CD4-positive, alpha-beta T cell (primary cell): ENCODE data around the gene OXNAD1. TPM values are rescaled to one million over a fixed set of nuclear protein-coding genes. Genes with fewer than 3 reads are reported as not detected.

Experiments used
- ATAC-seq: fragments of 200-7000 bp; cut with Tn5 transposase; one replicate; pipeline ENCODE4 v1.10.0; 2022; ENCODE audit warnings: mild to moderate bottlenecking; ENCODE audit not compliant: poor library complexity
- CTCF ChIA-PET: fragments of 350-600 bp; sonication (Branson Sonifier 250); formaldehyde crosslinking; loops from one replicate; lab custom pipeline; 2021; ENCODE audit warnings: antibody characterized with exemption, inconsistent platforms; lab: Charles Lee
- POLR2A ChIA-PET: fragments of 350-600 bp; sonication (Branson Sonifier 250); formaldehyde crosslinking; loops from one replicate; lab custom pipeline; 2021; ENCODE audit warnings: antibody characterized with exemption, inconsistent platforms; lab: Charles Lee
- DNase-seq, 14 experiments: peaks; one replicate each; pipeline ENCODE4 v3.0.0-alpha.2; 2013 to 2020; ENCODE audit warnings: mixed read lengths in 2 of 14
- H3K27ac ChIP-seq, 2 donors: one replicate each; pipeline versions ENCODE4 v1.5.1 to v1.7.0; 2013; ENCODE audit warnings: low read length in 2 of 2, low read depth in 1 of 2, mild to moderate bottlenecking in 1 of 2
- H3K27me3 ChIP-seq, 2 experiments: 1 replicate in 1 of 2; 2 replicates in 1 of 2; pipeline versions ENCODE4 v1.6.1 to v1.7.0; 2013; ENCODE audit warnings: low read length in 2 of 2, control low read depth in 1 of 2, mild to moderate bottlenecking in 1 of 2, moderate library complexity in 1 of 2; ENCODE audit not compliant: insufficient read depth in 2 of 2, control insufficient read depth in 1 of 2
- H3K36me3 ChIP-seq: one replicate; pipeline ENCODE4 v1.6.1; 2013; ENCODE audit warnings: low read length, control low read depth; ENCODE audit not compliant: insufficient read depth
- H3K4me1 ChIP-seq: one replicate; pipeline ENCODE4 v1.6.1; 2013; ENCODE audit warnings: low read length, control low read depth; ENCODE audit not compliant: insufficient read depth
- H3K4me3 ChIP-seq: one replicate; pipeline ENCODE4 v1.5.1; 2013; ENCODE audit warnings: mild to moderate bottlenecking, low read length, moderate library complexity
- H3K9me3 ChIP-seq, 2 experiments: 1 replicate in 1 of 2; 2 replicates in 1 of 2; pipeline versions ENCODE4 v1.6.1 to v1.7.0; 2013; ENCODE audit warnings: low read length in 2 of 2, mild to moderate bottlenecking in 2 of 2, control low read depth in 1 of 2, moderate library complexity in 1 of 2; ENCODE audit not compliant: control insufficient read depth in 1 of 2, insufficient read depth in 1 of 2
- H3K27ac Mint-ChIP-seq: one replicate; pipeline ENCODE4 v1.8.0; 2020; ENCODE audit warnings: mixed read lengths
- H3K27me3 Mint-ChIP-seq: one replicate; pipeline ENCODE4 v1.8.0; 2021; ENCODE audit warnings: mixed read lengths
- H3K36me3 Mint-ChIP-seq: one replicate; pipeline ENCODE4 v1.8.0; 2021; ENCODE audit warnings: low read depth, mixed read lengths
- H3K4me1 Mint-ChIP-seq: one replicate; pipeline ENCODE4 v1.8.0; 2021; ENCODE audit warnings: low read depth, mixed read lengths
- H3K4me3 Mint-ChIP-seq: one replicate; pipeline ENCODE4 v1.8.0; 2020; ENCODE audit warnings: mild to moderate bottlenecking, mixed read lengths
- H3K9me3 Mint-ChIP-seq: one replicate; pipeline ENCODE4 v1.8.0; 2020; ENCODE audit warnings: mixed read lengths
- CTCF ChIP-seq: fragments of 200-600 bp; IDR thresholded peaks from one replicate; pipeline ENCODE4 v1.8.0; 2022; ENCODE audit warnings: antibody characterized with exemption, mild to moderate bottlenecking
- intact Hi-C, 2 experiments: fragments of 100-400 bp; cut with DNase I in 1 of 2; cut with micrococcal nuclease in 1 of 2; formaldehyde crosslinking; loops; one replicate each; pipeline versions ENCODE4 v1.15.1 to v1.9.0; 2023 to 2025; cut with DNase I, micrococcal nuclease
- total RNA-seq, 174 experiments: library from RNA in 2 of 174; stranded (reverse) in 2 of 174; gene quantifications; one replicate each; pipeline ENCODE4 v1.2.3 and lab custom pipeline; 2021 to 2026

Gene OXNAD1
- total RNA-seq, 2 experiments from 2014 or later = 135 TPM

GRCh38 chr3:16243706-16244490 lies 21.1 kb upstream of the OXNAD1 start:
- Mint-ChIP-seq H3K9me3 (no peaks in the 10 kb centered on the region), H3K36me3 (no peaks in the 10 kb centered on the region), H3K27me3 (no peaks in the 10 kb centered on the region), H3K4me1 (peaks cover 9% of the 10 kb centered on the region), H3K4me3 (no peak overlapping the region), H3K27ac (no peak overlapping the region)
- POLR2A ChIA-PET = interaction anchor here (0.9 kb wide), 1 partner anchor 20 kb away, joined by 3 read pairs; no protein-coding TSS in a partner anchor
- DNase-seq = no peak
- no peaks in the 10 kb centered on the region for H3K9me3 ChIP-seq
- H3K27ac ChIP-seq = no peak overlapping the region
- TF ChIP-seq CTCF = no peak
- intact Hi-C loops = no loop called here
- no peak overlapping the region for H3K4me3 ChIP-seq
- H3K4me1 ChIP-seq = peaks cover 9% of the 10 kb centered on the region
- no peaks in the 10 kb centered on the region for H3K27me3 ChIP-seq
- CTCF ChIA-PET = no interaction called here
- H3K36me3 ChIP-seq = no peaks in the 10 kb centered on the region
- ATAC-seq = no peak

DNA sequence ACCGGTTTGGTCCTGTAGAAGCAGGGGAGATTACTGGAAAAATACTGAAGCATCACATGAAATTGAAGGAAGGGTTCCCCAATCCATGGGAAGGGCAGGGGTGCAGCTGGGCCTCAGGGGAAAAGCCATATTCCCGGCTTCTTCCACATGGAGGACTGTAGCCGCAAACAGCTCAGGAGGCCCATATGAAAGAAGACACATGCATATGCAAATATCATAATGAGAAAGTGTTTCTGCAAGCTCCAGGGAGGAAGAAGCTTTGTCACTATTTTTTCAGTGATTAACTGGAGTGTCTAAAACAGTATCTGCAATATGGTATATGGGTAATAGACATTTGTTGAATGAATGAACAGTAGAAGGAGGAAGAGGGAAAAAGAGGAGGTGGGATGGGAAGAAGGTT lies 19.4 kb upstream of the OXNAD1 start:
- H3K9me3 ChIP-seq = no peaks in the 10 kb centered on the region
- ChIA-PET POLR2A (no interaction called here), CTCF (no interaction called here)
- peaks cover 9% of the 10 kb centered on the region for H3K4me1 ChIP-seq
- no peak for TF ChIP-seq CTCF
- H3K27ac ChIP-seq = no peak overlapping the region
- no peaks in the 10 kb centered on the region for H3K27me3 Mint-ChIP-seq
- no peaks in the 10 kb centered on the region for H3K36me3 ChIP-seq
- H3K4me3 Mint-ChIP-seq = no peak overlapping the region
- peaks cover 9% of the 10 kb centered on the region for H3K4me1 Mint-ChIP-seq
- no peak overlapping the region for H3K27ac Mint-ChIP-seq
- intact Hi-C loops = loop anchor here (2.0 to 5.0 kb wide), 3 partner anchors 615 to 1138 kb away; no protein-coding TSS in a partner anchor
- H3K27me3 ChIP-seq = no peaks in the 10 kb centered on the region
- H3K9me3 Mint-ChIP-seq = no peaks in the 10 kb centered on the region
- DNase-seq (no peak), ATAC-seq (no peak)
- H3K36me3 Mint-ChIP-seq = no peaks in the 10 kb centered on the region
- H3K4me3 ChIP-seq = no peak overlapping the region

GRCh38 chr3:16247282-16248061 lies 17.5 kb upstream of the OXNAD1 start:
- no peaks in the 10 kb centered on the region for H3K36me3 Mint-ChIP-seq
- POLR2A ChIA-PET = no interaction called here

More at GRCh38 chr3:16247282-16248061, 17.5 kb upstream of the OXNAD1 start:
- no peaks in the 10 kb centered on the region for H3K9me3 Mint-ChIP-seq
- Histone ChIP-seq H3K27me3 (no peaks in the 10 kb centered on the region), H3K4me3 (no peak overlapping the region), H3K9me3 (no peaks in the 10 kb centered on the region), H3K27ac (no peak overlapping the region), H3K4me1 (peaks cover 9% of the 10 kb centered on the region), H3K36me3 (no peaks in the 10 kb centered on the region)
- DNase-seq (peak; percentile 58 to 89 (median 70)), ATAC-seq (peak; percentile 94)
- intact Hi-C loops = loop anchor here (1.0 to 5.0 kb wide), 6 partner anchors 198 to 1140 kb away; no protein-coding TSS in a partner anchor
- H3K27ac Mint-ChIP-seq = no peak overlapping the region
- H3K27me3 Mint-ChIP-seq = no peaks in the 10 kb centered on the region
- TF ChIP-seq CTCF = peak; percentile 91
- CTCF ChIA-PET = interaction anchor here (0.9 to 1.6 kb wide), 5 partner anchors 11 to 1045 kb away, joined by 3 to 6 read pairs (median 3); partner anchors contain the start of genes DPH3 and OXNAD1
- no peak overlapping the region for H3K4me3 Mint-ChIP-seq
- peaks cover 9% of the 10 kb centered on the region for H3K4me1 Mint-ChIP-seq
